Breast epithelium (tissue), 3 donors: ENCODE data around the gene MICAL2.
A peak's percentile ranks its signal among the peaks of the same experiment; 100 is the strongest.

ENCODE experiments used
- POLR2A ChIP-seq: fragments of 450-650 bp; IDR thresholded peaks from one replicate; pipeline ENCODE4 v1.6.1; 2016; ENCODE audit warnings: antibody characterized with exemption, mild to moderate bottlenecking, moderate library complexity
- POLR2AphosphoS5 ChIP-seq, 3 donors: sonication (generic); formaldehyde crosslinking; IDR thresholded peaks; one replicate each; pipeline ENCODE4 v1.6.1; 2017; ENCODE audit warnings: antibody characterized with exemption in 3 of 3
- TF ChIP-seq, protein P1 (sequence below), 3 donors: fragments of 450-650 bp; IDR thresholded peaks; one replicate each; pipeline ENCODE4 v1.5.1; 2016 to 2017; ENCODE audit warnings: antibody characterized with exemption in 3 of 3, mild to moderate bottlenecking in 3 of 3, moderate library complexity in 3 of 3

DNA sequence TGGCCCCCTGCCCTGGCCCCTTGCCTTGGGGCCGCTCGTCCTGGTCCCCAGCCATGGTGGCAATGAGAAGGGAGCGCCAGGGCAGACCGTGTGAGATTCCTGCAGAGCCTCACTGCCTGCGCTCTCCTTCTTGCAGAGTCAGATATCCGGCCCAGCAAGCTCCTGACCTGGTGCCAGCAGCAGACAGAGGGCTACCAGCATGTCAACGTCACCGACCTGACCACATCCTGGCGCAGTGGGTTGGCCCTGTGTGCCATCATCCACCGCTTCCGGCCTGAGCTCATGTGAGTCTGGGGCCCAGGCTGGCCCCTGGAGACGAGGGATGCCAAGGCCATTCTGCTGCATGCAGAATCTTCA, 114.1 kb downstream of the MICAL2 start:
- TF ChIP-seq, protein P1, sequence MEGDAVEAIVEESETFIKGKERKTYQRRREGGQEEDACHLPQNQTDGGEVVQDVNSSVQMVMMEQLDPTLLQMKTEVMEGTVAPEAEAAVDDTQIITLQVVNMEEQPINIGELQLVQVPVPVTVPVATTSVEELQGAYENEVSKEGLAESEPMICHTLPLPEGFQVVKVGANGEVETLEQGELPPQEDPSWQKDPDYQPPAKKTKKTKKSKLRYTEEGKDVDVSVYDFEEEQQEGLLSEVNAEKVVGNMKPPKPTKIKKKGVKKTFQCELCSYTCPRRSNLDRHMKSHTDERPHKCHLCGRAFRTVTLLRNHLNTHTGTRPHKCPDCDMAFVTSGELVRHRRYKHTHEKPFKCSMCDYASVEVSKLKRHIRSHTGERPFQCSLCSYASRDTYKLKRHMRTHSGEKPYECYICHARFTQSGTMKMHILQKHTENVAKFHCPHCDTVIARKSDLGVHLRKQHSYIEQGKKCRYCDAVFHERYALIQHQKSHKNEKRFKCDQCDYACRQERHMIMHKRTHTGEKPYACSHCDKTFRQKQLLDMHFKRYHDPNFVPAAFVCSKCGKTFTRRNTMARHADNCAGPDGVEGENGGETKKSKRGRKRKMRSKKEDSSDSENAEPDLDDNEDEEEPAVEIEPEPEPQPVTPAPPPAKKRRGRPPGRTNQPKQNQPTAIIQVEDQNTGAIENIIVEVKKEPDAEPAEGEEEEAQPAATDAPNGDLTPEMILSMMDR (IDR thresholded peaks at IDR 0.05): no peak
- peak in 2 of 3 donors; percentile 23 to 27 for TF ChIP-seq POLR2AphosphoS5 (IDR thresholded peaks at IDR 0.05)
- TF ChIP-seq POLR2A: no peak
